SKM-1 treated with dmso at 0.1 percent for 144 hours (cell line): ENCODE results near the gene BRICD5.

Source experiments
- DNase-seq: peaks from one replicate; lab custom pipeline; 2025; ENCODE audit not compliant: unreplicated experiment; lab: John Stamatoyannopoulos, UW

The BRICD5 gene

GRCh38 chr16:2199621-2200139, 11.0 kb downstream of the BRICD5 start:
- no peak for DNase-seq

DNA sequence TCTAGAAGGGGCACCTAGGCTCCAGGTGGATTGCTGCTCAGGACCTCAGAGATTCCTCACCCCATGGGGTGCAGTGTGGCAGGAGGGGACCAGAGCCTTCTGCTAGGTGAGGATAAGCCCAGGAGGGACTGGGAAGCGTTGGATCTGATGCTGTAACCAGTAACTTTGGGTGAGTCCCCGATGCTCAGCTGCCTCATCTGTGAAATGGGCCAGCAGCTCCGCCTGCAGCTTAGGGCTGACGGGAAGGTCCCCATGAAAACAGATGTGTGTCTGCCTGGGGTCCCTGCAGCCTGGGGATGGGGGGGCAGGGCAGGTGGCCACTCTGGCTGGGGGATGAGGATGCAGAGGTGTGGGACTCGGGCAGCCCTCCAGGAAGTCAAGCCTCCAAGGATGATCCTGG, 11.6 kb downstream of the BRICD5 start:
- DNase-seq: no peak

DNA sequence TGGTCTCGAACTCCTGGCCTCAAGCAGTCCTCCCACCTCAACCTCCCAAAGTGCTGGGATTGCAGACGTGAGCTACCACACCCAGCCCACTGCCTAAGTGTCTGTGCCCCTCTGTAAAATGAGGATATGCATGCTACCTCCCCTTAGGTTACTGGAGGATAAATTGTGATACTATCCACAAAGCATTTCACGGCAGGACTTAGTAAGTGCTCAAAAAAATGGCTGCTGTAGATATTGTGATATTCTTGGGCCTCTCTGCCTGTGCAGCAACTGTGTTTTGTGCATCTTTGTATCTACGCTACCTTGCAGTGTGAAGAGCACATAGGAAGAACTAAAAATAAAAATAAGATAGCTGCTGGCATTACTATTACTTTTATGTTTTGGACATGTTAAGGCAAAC, 12.4 kb downstream of the BRICD5 start:
- DNase-seq: no peak

- DNase-seq: no peak
Observed at GRCh38 chr16:2197765-2198164, 12.9 kb downstream of the BRICD5 start.

- no peak for DNase-seq
Observed at GRCh38 chr16:2196981-2197511, 13.6 kb downstream of the BRICD5 start.

DNA sequence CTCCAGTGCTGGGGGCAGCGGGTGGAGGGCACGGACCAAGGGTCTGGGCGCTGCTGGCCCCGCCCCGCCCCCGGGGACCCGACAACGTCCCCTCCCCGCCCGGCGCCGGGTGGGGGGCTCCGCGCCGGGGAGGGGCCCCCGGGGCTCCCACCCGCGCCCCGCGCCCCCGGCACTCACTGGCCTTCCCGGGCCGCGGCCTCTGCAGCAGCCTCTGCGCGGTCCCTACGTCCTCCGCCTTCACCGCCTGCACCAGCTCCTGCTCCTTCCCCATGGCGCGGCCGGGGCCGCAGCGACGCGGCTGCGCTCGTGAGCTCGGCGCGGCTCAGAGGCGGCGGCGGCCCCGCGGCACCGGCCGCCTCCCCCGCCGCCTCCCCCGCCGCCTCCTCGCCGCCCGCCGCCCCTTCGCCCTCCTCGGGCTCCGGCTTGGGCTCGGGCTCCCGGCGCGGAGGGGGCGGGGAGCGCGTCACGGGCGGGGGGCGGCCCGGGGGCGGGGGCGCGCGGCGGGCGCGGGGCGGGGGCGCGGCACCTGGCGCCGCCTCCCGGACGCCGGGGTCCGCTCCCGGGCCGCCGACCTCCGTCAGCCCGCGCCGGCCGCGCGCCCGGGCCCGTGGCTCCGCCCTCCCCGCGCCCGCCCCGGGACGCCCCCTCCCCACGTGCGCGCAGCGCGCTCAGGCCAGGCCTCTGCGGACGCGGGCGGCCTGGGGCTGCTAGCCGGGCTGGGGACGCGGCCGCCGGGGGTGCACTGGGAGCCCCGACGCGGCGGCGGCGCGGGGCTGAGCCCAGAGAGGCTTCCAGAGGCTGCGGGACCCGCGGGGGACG, 14.3 kb downstream of the BRICD5 start, which contains the start of gene CASKIN1:
Gene CASKIN1, minus strand, starts transcription at position 444 of the 819 bp plus-strand sequence. Its CDS starts 173 bp downstream, at position 271.
- DNase-seq: no peak

GRCh38 chr16:2195322-2196161, 15.1 kb downstream of the BRICD5 start:
- DNase-seq: no peak

- DNase-seq: peak; percentile 31
Observed at GRCh38 chr16:2194852-2195321, 15.8 kb downstream of the BRICD5 start.

GRCh38 chr16:2194166-2194834, 16.4 kb downstream of the BRICD5 start:
- DNase-seq: no peak

DNA sequence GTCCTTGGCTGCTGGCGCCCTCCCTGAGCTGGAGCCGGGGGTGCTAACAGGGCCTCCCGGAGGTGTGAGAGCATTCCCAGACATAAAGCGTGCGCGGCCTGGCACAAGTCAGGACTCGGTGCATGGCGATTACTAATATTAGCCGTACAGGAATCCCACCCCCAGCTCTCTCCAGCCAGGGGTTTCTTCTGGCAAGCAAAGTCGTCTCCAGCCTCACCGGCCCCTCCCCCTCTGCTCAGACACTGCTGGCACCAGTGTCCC, 19.3 kb downstream of the BRICD5 start:
- DNase-seq: no peak

DNA sequence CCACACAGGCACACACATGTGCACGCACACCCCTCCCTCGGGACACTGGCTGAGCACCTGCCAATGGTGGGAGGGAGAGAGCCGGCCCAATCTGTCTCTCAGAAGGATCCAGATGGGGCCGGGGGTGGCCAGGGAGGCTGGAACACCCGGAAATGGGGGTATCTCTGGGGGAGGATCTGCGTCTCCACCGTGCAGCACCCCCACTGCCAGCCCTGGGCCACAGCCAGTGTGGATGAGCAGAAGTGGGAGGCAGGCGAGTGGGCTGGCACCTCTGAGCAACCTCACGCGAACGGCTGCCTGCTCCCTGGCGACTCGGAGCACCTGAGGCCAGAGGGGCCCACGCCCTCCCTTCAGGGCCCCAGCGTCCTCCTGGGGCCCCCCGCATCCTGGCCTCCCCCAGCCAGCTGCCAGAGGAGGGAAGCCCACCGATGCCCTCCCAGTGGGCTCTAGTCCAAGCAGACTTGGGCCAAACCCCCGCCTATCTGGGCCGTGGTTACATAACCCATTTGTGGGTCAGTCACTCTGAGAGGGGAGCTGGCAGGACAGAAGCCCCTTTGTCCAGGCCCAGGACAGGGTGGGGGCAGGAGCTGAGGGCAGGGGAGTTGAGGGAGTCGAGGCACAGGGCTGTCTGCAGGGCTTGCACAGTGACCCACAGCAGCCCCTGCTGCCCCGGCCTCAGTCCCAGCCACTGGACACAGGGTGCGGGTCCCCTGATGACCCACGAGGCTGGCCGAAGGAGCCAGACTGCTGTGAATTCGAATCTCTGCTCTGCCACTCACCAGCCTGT, 19.8 kb downstream of the BRICD5 start:
- no peak for DNase-seq

DNA sequence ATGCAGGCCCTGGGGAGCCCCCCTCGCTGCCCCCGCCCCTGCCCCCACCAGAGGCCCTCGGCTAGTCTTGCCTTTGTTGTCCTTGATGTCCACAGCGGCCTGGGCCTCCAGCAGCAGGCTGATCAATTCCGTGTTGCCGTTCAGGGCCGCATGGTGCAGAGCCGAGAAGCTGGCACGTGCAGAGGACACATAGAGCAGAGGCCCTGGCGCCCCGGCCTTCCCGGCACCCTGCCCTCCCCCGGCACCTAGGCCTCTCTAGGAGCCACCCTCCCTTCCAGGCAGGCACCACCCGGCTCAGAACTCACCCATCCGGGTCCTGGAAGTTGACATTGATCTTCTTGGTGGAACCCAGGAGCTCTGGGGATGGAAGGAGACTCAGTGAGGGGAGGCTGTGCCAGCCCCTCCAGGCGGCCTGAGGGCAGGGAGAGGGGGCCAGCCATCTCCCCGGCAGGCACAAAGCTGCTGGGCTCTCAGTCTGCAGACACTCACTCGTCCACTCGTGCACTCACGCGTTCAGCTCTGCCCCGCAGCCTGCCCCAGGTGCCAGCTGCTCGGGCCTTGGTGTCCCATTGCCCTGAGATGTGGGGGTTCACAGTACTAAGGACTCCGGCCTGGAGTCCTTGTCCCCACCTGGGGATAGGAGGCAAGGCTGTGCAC, 20.5 kb downstream of the BRICD5 start:
- no peak for DNase-seq

GRCh38 chr16:2189252-2189893, 21.3 kb downstream of the BRICD5 start:
- DNase-seq: no peak

DNA sequence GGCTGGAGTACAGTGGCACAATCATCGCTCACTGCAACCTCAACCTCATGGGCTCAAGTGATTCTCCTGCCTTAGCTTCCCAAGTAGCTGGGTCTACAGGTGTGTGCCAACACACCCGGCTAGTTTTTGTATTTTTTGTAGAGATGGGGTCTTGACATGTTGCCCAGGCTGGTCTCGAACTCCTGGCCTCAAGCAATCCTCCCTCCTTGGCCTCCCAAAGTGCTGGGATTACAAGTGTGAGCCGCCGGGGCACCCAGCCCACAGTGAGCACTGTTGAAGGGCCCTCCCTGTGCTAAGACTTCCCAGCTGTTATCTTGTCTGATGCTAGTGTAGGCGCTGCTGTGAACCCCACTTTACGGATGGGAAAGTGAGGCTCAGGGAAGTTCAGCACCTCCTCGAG, 22.3 kb downstream of the BRICD5 start:
- no peak for DNase-seq

GRCh38 chr16:2187212-2187611, 23.5 kb downstream of the BRICD5 start:
- no peak for DNase-seq

GRCh38 chr16:2186505-2186904, 24.2 kb downstream of the BRICD5 start:
- DNase-seq: no peak

DNA sequence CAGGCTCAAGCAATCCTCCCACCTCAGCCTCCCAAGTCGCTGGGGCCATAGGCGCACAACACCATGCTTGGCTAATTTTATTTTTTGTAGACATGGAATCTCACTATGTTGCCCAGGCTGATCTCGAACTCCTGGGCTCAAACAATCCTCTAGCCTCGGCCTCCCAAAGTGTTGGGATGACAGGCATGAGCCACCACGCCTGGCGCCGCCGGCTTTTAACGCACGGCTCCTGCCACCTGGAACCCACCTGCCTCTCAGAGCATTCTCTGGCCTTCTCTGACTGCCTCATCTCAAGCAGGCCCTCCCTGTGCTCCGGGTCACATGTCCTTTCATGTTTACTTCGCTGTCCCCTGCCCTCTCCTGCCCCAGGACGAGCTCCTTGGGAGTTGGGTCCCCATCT, 24.6 kb downstream of the BRICD5 start:
- DNase-seq: no peak

DNA sequence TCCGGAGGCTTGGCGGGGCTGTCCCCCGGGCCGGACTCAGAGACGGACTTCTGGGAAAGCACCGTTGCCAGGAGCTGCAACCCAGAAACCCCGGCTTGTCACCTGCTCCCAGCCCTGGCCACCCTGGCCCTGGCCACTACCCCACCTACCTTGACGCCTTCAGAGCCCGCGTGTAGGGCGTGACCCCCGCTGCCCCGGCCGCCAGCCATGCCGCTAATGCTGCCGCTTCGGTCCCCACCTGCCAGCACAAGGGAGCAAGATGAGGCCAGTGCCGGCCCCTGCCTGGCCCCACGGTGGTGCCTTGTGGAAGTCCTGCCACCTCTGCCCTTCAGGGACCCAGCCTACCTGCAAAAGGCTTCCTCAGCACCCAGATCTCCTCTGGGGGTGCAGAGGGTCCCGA, 25.7 kb downstream of the BRICD5 start:
- DNase-seq: no peak

DNA sequence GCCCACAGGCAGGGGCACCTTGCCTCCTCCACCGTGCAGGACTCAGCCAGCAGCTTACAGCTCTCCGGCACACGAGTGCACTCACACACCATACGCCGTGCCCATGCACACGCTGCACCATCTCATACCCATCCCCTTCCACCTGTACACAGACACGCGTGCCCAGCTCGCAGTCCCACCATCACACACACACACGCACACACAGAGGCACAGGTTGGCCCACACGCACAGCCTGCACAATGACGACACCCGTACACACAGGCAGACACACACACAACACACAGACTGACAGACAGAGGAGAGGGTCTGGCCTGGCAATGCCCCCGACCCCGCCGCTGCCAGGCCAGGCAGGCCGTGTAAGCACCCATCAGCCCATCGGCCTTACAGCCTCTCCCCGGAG, 26.3 kb downstream of the BRICD5 start:
- no peak for DNase-seq
